ENCODE data around the gene KRTAP19-4. TPM values are rescaled to one million over a fixed set of nuclear protein-coding genes. Genes with fewer than 3 reads are reported as not detected.

Gene KRTAP19-4
- total RNA-seq, 2 donors from 2014 or later = not detected

- no peaks in the 10 kb centered on the region for H3K36me3 Mint-ChIP-seq (ENCODE audit: low read depth)
- Histone ChIP-seq H3K4me1 (ENCODE audit: control insufficient read depth, insufficient read depth, low read length) (no peaks in the 10 kb centered on the region), H3K9me3 (ENCODE audit: control insufficient read depth, low read length) (no peaks in the 10 kb centered on the region), H3K36me3 (ENCODE audit: control insufficient read depth, insufficient read depth, low read length) (no peaks in the 10 kb centered on the region), H3K27ac (ENCODE audit: low read depth, low read length) (no peak overlapping the region), H3K27me3 (ENCODE audit: control insufficient read depth, insufficient read depth, low read length, poor library complexity, severe bottlenecking) (no peaks in the 10 kb centered on the region), H3K9ac (ENCODE audit: extremely low read depth, low read length, poor library complexity, severe bottlenecking) (no peak overlapping the region), H3K4me3 (ENCODE audit: low read length) (no peak overlapping the region)
- no peaks in the 10 kb centered on the region for H3K9me3 Mint-ChIP-seq
- H3K4me3 Mint-ChIP-seq = no peak overlapping the region
- H3K27me3 Mint-ChIP-seq (ENCODE audit: insufficient read depth) = no peaks in the 10 kb centered on the region
- whole genome bisulfite sequencing, 2 experiments (ENCODE audit: insufficient coverage in 1 of 2, insufficient read length in 1 of 2) = no CpG with 5 or more reads among the region's 3 CpGs
- peaks cover 2% of the 10 kb centered on the region for H3K4me1 Mint-ChIP-seq
- DNase-seq = no peak
- TF ChIP-seq CTCF (conservative IDR thresholded peaks at IDR 0.05) = no peak
- H3K27ac Mint-ChIP-seq = no peak overlapping the region
Observed at GRCh38 chr21:30448514-30448913, 48.5 kb downstream of the KRTAP19-4 start.

- H3K9me3 Mint-ChIP-seq = no peaks in the 10 kb centered on the region
- H3K27me3 Mint-ChIP-seq (ENCODE audit: insufficient read depth) = no peaks in the 10 kb centered on the region
- no peaks in the 10 kb centered on the region for H3K36me3 Mint-ChIP-seq (ENCODE audit: low read depth)
- H3K9ac ChIP-seq (ENCODE audit: extremely low read depth, low read length, poor library complexity, severe bottlenecking) = no peak overlapping the region
- no peak overlapping the region for H3K4me3 ChIP-seq (ENCODE audit: low read length)
- no peak overlapping the region for H3K27ac ChIP-seq (ENCODE audit: low read depth, low read length)
- H3K4me3 Mint-ChIP-seq = no peak overlapping the region
- H3K27ac Mint-ChIP-seq = no peak overlapping the region
- peaks cover 6% of the 10 kb centered on the region for H3K4me1 Mint-ChIP-seq
- no peaks in the 10 kb centered on the region for H3K9me3 ChIP-seq (ENCODE audit: control insufficient read depth, low read length)
- TF ChIP-seq CTCF (conservative IDR thresholded peaks at IDR 0.05) = no peak
- H3K27me3 ChIP-seq (ENCODE audit: control insufficient read depth, insufficient read depth, low read length, poor library complexity, severe bottlenecking) = no peaks in the 10 kb centered on the region
- H3K4me1 ChIP-seq (ENCODE audit: control insufficient read depth, insufficient read depth, low read length) = no peaks in the 10 kb centered on the region
- WGBS, 2 experiments (ENCODE audit: insufficient coverage in 1 of 2, insufficient read length in 1 of 2) = 81 to 82% methylated on average over 4 of the region's 4 CpGs
- DNase-seq = no peak
- no peaks in the 10 kb centered on the region for H3K36me3 ChIP-seq (ENCODE audit: control insufficient read depth, insufficient read depth, low read length)
Observed at GRCh38 chr21:30447056-30447455, 49.9 kb downstream of the KRTAP19-4 start.

Other genes with a start within 250 kb of the KRTAP19-4 start
- not detected for gene KRTAP24-1, start 214.2 kb downstream of the KRTAP19-4 start, total RNA-seq
- not detected for gene KRTAP25-1, start 207.7 kb downstream of the KRTAP19-4 start, total RNA-seq
- not detected for gene KRTAP26-1, start 176.8 kb downstream of the KRTAP19-4 start, total RNA-seq
- not detected for gene KRTAP27-1, start 159.5 kb downstream of the KRTAP19-4 start, total RNA-seq
- not detected for gene KRTAP23-1, start 148.6 kb downstream of the KRTAP19-4 start, total RNA-seq
- not detected for gene KRTAP13-2, start 124.9 kb downstream of the KRTAP19-4 start, total RNA-seq
- not detected for gene KRTAP13-1, start 101.1 kb downstream of the KRTAP19-4 start, total RNA-seq
- gene KRTAP13-3, start 71.2 kb downstream of the KRTAP19-4 start, total RNA-seq = not detected
- not detected for gene KRTAP13-4, start 66.9 kb downstream of the KRTAP19-4 start, total RNA-seq
- not detected for gene KRTAP15-1, start 56.9 kb downstream of the KRTAP19-4 start, total RNA-seq
- not detected for gene KRTAP19-1, start 16.8 kb downstream of the KRTAP19-4 start, total RNA-seq
- gene KRTAP19-2, start 9.7 kb downstream of the KRTAP19-4 start, total RNA-seq = not detected
- not detected for gene KRTAP19-3, start 5.2 kb downstream of the KRTAP19-4 start, total RNA-seq
- gene KRTAP19-5, start 5.0 kb upstream of the KRTAP19-4 start, total RNA-seq = not detected
- gene KRTAP19-6, start 44.7 kb upstream of the KRTAP19-4 start, total RNA-seq = not detected
- gene KRTAP19-7, start 64.1 kb upstream of the KRTAP19-4 start, total RNA-seq = not detected
- gene KRTAP22-2, start 93.2 kb upstream of the KRTAP19-4 start, total RNA-seq = not detected
- gene KRTAP6-3, start 95.3 kb upstream of the KRTAP19-4 start, total RNA-seq = not detected
- not detected for gene KRTAP6-2, start 101.7 kb upstream of the KRTAP19-4 start, total RNA-seq
- not detected for gene KRTAP22-1, start 103.9 kb upstream of the KRTAP19-4 start, total RNA-seq
- gene KRTAP6-1, start 116.8 kb upstream of the KRTAP19-4 start, total RNA-seq = not detected
- gene KRTAP20-1, start 119.3 kb upstream of the KRTAP19-4 start, total RNA-seq = not detected
- gene KRTAP20-4, start 123.5 kb upstream of the KRTAP19-4 start, total RNA-seq = not detected
- gene KRTAP20-2, start 138.0 kb upstream of the KRTAP19-4 start, total RNA-seq = not detected
- not detected for gene KRTAP20-3, start 145.7 kb upstream of the KRTAP19-4 start, total RNA-seq
- not detected for gene KRTAP21-3, start 221.6 kb upstream of the KRTAP19-4 start, total RNA-seq

All from endodermal cell (in vitro differentiated cells).